K562 (cell line): ENCODE data around the gene COL7A1. TPM values are rescaled to one million over a fixed set of nuclear protein-coding genes. Genes with fewer than 3 reads are reported as not detected.
A peak's percentile ranks its signal among the peaks of the same experiment; 100 is the strongest.

Experiments used
- HMBOX1 ChIP-seq: sonication (generic); IDR thresholded peaks from 2 replicates; pipeline ENCODE4 v1.6.1; 2016
- RB1 ChIP-seq: fragments of 450-650 bp; IDR thresholded peaks from 2 replicates; pipeline ENCODE4 v1.6.1; 2017; ENCODE audit warnings: low read depth, mild to moderate bottlenecking
- TCF7 ChIP-seq: sonication (generic); IDR thresholded peaks from 2 replicates; pipeline ENCODE4 v1.6.1; 2016; ENCODE audit warnings: antibody characterized with exemption, borderline replicate concordance
- WHSC1 ChIP-seq: IDR thresholded peaks from one replicate; pipeline ENCODE4 v1.6.1; 2012; ENCODE audit warnings: low read length, control low read depth, inconsistent platforms
- ZNF644 ChIP-seq: fragments of 200-800 bp; sonication (Bioruptor generic); IDR thresholded peaks from 2 replicates; pipeline ENCODE4 v1.6.1; 2016; ENCODE audit warnings: low read depth, missing genetic modification characterization, missing compliant biosample characterization
- polyA plus RNA-seq, 8 experiments: library from polyadenylated mRNA; depleted of rRNA in 4 of 8; stranded (reverse) in 5 of 8; unstranded in 3 of 8; fragments of >200 nt; fragmentation: Nextera tagmentation in 2 of 8; fragmentation: Illumina TruSeq in 1 of 8; extraction: Ambion mirVana in 2 of 8; extraction: Trizol in 1 of 8; gene quantifications; 2 replicates each; pipeline versions ENCODE4 v1.2.1 to v1.2.3, GENCODE V29; 2011 to 2014; ENCODE audit warnings: inconsistent platforms in 1 of 8, missing spikeins in 1 of 8
- total RNA-seq, 7 experiments: library from RNA; depleted of rRNA in 6 of 7; stranded (reverse); fragments of >200 nt in 6 of 7; fragmentation: Illumina TruSeq in 2 of 7; extraction: Trizol in 2 of 7; gene quantifications; 2 replicates each; pipeline versions ENCODE4 v1.2.1 to v1.2.3, GENCODE V29; 2011 to 2021; ENCODE audit warnings: low replicate concordance in 1 of 7
- TF ChIP-seq, protein P1 (sequence below): fragments of 250-450 bp; sonication (Bioruptor Pico); IDR thresholded peaks from 2 replicates; pipeline ENCODE4 v1.5.0; 2021
- TF ChIP-seq, protein P2 (sequence below), 3 experiments: IDR thresholded peaks in 2 of 3; conservative IDR thresholded peaks in 1 of 3; 2 replicates each; pipeline ENCODE4 v1.5.1; 2011 to 2012; ENCODE audit warnings: low read length in 3 of 3, mild to moderate bottlenecking in 3 of 3, control low read depth in 2 of 3, improper control_type of control experiment in 1 of 3, inconsistent platforms in 1 of 3, low read depth in 1 of 3, mixed read lengths in 1 of 3, moderate library complexity in 1 of 3; ENCODE audit not compliant: insufficient read depth in 2 of 3

COL7A1 gene
- total and polyA plus RNA-seq, 9 of the 15 experiments (the other 6 are each of a cell fraction or from before 2014, with no cell fraction given): 0.09 to 0.66 (median 0.35) TPM; not detected in 3

DNA sequence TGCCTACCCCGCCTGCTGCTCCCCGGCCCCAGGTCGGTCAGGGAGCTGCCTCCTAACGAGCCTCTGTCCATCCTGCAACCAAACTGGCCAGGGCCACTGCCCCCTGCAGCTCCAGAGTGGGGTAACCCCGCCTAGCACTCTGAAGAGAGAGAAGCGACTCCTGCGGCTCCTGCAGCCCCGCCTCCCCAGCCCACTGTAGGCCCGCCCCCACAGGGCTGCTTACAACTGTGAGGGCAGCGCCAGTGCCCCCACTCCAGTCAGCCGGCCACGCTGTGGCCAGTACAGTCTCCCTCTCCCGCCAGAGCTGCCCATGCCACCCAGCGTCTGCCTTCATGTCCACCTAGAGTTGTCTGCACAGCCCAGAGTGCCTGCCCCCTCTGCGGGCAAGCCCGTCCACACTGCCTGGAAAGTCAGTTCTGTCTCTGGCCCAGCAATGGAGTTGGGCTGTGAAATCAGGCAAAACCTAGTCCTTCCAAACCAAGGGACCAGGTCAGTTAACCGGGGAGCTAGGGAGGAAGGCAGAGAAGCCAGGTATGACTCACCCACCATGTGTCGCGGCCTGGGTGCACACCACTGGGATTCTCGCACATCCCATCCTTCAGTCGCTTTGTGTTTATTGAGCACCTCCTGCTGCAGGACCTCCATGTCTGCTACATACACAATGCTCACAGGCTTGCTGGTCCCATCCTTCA, 33.9 kb downstream of the COL7A1 start (continued):
- TF ChIP-seq HMBOX1 (peak; percentile 18; the same call in 1 of the 2 replicates), WHSC1 (no peak), ZNF644 (tag) (no peak), TCF7 (no peak), RB1 (0 out of 2 replicates have a peak, but pooled peaks have one; percentile 12)
- TF ChIP-seq, protein P1, sequence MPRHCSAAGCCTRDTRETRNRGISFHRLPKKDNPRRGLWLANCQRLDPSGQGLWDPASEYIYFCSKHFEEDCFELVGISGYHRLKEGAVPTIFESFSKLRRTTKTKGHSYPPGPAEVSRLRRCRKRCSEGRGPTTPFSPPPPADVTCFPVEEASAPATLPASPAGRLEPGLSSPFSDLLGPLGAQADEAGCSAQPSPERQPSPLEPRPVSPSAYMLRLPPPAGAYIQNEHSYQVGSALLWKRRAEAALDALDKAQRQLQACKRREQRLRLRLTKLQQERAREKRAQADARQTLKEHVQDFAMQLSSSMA (CRISPR knock-in tag): no peak
- TF ChIP-seq, protein P2, sequence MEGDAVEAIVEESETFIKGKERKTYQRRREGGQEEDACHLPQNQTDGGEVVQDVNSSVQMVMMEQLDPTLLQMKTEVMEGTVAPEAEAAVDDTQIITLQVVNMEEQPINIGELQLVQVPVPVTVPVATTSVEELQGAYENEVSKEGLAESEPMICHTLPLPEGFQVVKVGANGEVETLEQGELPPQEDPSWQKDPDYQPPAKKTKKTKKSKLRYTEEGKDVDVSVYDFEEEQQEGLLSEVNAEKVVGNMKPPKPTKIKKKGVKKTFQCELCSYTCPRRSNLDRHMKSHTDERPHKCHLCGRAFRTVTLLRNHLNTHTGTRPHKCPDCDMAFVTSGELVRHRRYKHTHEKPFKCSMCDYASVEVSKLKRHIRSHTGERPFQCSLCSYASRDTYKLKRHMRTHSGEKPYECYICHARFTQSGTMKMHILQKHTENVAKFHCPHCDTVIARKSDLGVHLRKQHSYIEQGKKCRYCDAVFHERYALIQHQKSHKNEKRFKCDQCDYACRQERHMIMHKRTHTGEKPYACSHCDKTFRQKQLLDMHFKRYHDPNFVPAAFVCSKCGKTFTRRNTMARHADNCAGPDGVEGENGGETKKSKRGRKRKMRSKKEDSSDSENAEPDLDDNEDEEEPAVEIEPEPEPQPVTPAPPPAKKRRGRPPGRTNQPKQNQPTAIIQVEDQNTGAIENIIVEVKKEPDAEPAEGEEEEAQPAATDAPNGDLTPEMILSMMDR (IDR thresholded peaks at IDR 0.05 in 2 of 3, conservative IDR thresholded peaks at IDR 0.05 in 1 of 3; ENCODE audit: insufficient read depth in 2 of 3, low read depth in 1 of 3, low read length in 3 of 3): peak; percentile 37 to 77 (median 60)
